CD4-positive, alpha-beta T cell treated with Interleukin-15 for 1 hour (primary cell): ENCODE measurements around the gene OSBPL5.

Experiments used
- DNase-seq: peaks from one replicate; pipeline ENCODE4 v3.0.0-alpha.2; 2020

The OSBPL5 gene, protein sequence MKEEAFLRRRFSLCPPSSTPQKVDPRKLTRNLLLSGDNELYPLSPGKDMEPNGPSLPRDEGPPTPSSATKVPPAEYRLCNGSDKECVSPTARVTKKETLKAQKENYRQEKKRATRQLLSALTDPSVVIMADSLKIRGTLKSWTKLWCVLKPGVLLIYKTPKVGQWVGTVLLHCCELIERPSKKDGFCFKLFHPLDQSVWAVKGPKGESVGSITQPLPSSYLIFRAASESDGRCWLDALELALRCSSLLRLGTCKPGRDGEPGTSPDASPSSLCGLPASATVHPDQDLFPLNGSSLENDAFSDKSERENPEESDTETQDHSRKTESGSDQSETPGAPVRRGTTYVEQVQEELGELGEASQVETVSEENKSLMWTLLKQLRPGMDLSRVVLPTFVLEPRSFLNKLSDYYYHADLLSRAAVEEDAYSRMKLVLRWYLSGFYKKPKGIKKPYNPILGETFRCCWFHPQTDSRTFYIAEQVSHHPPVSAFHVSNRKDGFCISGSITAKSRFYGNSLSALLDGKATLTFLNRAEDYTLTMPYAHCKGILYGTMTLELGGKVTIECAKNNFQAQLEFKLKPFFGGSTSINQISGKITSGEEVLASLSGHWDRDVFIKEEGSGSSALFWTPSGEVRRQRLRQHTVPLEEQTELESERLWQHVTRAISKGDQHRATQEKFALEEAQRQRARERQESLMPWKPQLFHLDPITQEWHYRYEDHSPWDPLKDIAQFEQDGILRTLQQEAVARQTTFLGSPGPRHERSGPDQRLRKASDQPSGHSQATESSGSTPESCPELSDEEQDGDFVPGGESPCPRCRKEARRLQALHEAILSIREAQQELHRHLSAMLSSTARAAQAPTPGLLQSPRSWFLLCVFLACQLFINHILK

DNA sequence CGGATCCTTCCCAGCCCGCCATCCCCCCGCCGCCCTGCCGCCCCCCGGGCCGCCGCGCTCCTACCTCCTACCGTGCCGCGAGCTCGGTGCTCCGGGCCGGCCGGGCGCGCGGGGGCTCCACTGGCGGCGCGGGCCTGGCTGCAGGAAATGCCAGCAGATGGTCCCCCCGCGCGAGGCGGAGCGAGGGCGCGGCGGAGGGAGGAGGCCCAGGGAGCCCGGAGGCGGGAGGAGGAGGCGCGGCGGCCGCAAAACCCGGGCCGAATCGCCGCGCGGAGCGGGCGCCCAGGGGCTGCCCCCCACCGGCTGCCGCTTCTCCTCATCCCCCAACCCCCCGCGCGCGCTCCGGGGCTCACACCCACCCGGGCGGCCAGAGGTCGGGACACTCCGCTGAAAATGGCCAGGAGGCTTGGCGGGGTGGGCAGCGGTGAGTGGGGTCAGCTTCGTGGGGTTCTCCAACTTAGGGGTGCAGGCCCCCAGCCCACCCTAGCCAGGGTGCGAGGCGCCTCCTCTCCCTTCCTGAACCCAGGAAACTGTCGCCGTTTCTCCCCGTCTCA lies at the start of gene OSBPL5:
Gene OSBPL5, minus strand, starts transcription at position 159 of the 554 bp plus-strand sequence. CDS start 36,162 bp downstream, outside the sequence.
- peak; percentile 50 for DNase-seq

DNA sequence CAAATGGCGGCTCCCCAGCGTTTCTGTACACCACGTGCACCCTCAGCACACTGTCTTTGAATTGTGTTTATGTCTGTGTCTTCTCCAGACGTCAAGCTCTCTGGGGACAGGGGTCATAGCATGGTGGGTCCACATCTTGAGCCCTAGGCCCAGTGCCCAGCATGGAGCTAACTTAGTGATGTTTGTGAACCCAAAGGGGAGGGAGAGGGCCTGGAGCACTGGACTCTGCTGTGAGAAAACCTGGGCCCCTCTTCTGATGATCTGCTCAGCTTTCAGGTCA lies 49.2 kb upstream of the OSBPL5 start:
- no peak for DNase-seq

GRCh38 chr11:3213659-3214419 lies 48.7 kb upstream of the OSBPL5 start:
- DNase-seq, result no peak

DNA sequence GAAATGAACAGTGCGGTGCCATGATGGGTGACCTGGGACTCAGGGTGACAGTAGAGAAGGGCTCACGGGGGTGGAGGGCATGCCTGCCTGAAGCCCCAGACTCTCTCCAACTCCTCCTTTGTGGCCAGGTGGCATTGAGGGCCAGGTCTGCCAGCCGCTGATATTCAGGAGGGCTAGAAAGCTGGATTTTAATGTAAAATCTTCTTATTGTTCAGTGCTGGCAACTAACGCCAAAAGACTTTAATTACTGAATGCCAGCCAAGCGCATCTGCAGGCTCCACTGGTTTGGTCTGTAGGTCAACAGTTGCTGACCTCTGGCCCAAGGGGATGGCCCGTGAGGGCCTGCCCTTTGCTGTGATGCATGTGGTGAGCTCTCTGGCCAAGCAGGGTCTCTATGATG lies 43.2 kb upstream of the OSBPL5 start:
- DNase-seq, result no peak

DNA sequence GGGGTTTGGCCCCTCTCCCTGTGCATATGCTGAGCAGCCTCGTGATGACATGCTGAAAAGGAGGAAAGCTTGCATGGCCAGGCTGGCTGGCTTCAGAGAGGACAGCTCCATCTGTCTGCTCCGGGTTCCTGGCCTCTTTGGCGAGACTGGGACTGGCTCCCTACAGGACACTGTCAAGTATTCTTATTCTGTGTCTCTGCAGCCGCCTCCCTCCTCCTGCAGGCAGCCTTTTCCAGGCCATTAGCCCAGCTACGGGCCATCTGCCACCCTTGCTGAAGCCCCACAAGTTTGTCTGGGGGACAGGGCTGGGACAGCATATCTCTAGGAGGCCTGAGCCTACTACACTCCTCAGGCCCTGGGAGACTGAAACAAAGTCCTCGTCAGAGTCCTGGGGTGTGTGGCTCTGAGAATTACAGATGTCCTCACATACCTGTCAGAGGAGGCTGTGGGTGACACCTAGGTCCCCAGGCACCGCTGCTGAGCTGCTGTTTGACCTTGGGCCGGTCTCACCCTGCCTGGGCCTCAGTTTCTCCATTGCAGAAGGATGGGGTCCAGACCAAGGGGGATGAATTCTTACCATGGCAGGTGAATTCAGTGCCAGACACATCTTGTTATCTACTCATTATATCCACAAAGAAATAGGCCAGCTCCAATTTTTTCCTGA lies 42.5 kb upstream of the OSBPL5 start:
- DNase-seq, result no peak

DNA sequence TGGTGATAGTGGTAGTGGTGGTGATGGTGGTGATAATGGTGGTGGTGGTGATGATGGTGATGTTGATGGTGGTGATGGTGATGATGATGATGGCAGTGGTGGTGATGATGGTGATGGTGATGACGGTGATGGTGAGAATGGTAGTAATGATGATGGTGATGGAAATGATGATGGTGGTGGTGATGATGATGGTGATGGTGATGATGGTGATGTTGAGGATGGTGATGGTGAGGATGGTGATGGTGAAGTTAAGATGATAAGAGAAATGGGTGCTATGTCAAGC lies 41.8 kb upstream of the OSBPL5 start:
- DNase-seq, result no peak

DNA sequence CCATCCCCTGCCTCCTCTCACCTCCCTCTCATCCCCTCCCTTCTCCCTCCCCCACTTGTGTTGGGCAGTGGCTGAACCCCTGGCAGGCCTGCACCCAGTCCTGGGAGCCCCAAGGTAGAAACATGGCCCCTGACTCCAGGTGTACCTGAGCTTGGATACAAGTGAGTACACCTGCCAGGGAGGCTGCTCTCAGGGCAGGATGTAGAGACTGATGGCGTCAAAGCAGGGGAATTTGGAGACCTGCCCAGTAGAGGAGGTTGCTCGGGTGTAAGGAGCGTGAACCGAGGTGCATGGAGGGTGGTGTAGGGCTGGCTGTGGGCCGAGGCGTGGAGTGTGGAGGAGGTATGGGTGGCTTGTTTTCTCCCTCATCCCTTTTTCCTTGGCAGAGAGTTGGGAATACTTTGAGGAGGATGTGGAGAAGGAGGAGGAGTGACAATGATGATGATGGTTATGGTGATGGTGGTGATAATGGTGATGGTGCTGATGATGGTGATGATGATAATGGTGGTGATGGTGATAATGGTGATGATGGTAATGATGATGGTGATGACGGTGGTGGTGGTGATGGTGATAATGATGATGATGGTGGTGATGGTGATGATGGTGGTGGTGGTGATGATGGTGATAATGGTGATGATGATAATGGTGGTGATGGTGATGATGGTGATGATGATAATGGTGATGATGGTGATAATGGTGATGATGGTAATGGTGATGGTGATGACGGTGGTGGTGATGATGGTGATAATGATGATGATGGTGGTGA lies 41.2 kb upstream of the OSBPL5 start:
- no peak for DNase-seq

DNA sequence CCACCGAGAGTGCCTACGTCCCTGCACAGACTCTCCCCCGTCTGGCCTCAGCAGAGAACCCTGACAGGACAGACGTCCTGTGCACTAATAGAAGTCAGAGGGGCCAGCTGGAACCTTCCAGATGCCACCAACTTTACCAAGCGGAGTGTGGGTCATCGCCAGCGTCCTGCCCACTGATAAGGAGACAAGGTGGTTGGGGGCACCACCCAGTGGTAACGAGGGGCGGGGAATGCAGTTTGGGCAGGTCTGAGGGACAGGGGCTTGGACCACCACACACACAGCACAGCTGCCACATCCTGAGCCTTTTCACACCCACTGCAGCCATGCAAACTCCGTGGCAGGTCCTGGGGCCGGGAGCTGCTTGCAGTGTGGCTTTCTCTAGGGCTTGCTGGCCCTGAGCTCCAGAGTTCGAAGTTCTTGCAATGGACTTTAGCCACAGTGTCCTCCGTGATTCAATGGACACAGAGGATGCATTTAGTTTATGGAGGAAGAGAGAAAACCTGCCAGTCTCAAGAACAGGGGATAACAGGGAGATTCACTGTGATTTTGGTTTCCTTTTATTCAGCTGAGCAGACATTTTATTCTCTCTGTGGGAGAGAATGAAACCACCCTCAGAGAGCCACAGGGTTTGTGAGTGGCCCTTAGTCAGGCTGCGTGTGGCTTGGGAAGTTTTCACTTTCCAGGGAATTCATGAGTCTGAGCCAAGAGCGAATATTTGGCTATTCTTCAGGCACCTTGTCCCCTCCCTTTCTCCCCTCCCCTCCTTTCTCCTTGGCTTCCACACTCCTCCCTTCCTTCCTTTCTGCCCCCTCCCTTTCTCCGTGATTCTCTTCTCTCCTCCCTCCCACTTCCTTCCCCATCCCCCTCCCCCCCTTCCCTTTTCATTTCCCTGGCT lies 40.4 kb upstream of the OSBPL5 start:
- DNase-seq, result no peak

DNA sequence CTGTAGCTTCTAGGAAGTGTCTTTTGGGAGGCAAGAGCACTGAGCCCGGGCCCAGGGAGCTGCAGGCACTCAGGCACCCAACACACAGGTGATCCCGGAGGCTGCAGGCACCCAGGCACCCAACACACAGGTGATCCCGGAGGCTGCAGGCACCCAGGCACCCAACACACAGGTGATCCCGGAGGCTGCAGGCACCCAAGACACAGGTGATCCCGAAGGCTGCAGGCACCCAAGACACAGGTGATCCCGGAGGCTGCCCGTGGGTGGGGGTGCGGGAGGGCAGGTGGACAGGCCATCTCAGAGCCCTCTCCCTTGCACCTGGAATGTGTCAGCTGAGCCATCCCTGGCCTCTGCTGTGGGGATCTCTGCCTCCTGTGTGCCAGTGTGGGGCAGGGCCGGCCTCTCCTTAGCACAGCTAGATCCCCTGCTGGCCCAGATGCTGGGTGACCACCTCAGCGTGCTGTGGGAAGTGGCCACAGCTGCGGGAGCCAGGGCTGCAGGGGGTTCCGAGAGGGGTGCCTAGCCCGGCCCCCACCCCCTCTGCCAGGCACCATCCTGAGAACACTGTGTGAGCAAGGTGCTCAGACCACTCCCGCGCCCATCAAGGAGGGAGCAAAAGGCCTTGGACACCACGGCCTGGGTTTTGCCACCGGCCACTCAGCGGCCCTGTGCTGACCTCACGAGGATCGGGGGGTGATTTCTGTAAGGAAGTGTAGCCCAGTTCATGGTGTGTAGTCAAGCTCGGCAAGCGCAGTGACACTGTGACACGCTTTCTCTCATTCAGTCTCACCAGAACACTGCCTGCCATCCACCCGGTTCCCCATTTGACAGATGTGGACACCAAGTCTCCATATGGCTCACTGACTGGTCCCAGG lies 39.3 kb upstream of the OSBPL5 start:
- no peak for DNase-seq

GRCh38 chr11:3203221-3204043 lies 38.3 kb upstream of the OSBPL5 start:
- DNase-seq, result no peak

DNA sequence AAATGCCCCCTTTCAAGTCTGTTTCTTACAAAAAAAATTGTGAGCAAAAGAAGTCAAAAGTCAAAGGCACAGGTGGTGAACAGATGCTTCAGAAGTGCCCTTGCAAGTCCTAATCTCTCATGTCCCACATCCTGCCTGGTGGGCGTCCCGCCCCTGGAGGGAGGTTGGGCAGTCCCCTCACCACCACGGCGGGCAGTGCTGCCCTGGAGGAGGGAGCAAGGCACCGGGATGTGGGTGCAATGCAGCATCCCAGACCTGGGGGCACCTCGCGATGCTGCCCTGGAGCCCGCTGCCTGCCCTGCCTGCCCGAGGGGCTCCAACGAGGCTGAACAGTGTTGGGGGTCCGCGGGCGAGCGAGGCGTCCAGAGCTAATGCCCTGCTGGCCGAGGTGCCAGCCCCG lies 37.6 kb upstream of the OSBPL5 start:
- DNase-seq, result no peak

GRCh38 chr11:3202305-3202704 lies 37.2 kb upstream of the OSBPL5 start:
- no peak for DNase-seq

GRCh38 chr11:3201677-3202181 lies 36.6 kb upstream of the OSBPL5 start:
- DNase-seq, result no peak

GRCh38 chr11:3201112-3201581 lies 36.0 kb upstream of the OSBPL5 start:
- DNase-seq, result no peak

DNA sequence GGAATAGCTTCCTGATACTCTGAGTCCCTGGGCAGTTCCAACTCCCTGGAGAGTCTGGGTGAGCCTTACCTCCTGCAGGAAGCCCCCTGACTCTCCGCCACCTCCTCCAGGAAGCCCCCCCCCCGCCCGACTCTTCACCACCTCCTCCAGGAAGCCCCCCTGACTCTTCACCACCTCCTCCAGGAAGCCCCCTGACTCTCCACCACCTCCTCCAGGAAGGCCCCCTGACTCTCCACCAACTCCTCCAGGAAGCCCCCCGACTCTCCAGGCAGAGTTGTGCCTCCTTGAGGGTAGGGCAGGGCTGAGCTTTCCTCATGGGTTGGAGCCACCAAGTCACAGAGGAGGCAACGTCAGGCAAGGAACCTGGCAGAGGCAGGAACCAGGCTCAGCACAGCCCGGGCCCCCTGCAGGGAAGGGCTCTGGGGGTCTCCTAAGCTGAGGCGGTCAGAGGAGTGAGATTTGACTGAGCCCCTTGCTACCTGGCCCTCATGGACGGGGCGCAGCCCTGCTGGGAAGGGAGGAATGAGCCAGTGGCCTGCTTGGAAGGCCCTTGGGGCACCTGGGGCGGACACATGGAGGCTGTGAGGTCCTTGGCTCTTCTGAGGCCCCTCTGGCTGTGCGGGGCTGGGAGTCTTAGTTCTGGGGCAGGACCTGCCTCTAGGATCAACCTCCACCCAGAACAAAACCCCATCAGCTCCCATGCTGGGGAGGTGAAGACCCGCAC lies 35.4 kb upstream of the OSBPL5 start:
- DNase-seq, result no peak

DNA sequence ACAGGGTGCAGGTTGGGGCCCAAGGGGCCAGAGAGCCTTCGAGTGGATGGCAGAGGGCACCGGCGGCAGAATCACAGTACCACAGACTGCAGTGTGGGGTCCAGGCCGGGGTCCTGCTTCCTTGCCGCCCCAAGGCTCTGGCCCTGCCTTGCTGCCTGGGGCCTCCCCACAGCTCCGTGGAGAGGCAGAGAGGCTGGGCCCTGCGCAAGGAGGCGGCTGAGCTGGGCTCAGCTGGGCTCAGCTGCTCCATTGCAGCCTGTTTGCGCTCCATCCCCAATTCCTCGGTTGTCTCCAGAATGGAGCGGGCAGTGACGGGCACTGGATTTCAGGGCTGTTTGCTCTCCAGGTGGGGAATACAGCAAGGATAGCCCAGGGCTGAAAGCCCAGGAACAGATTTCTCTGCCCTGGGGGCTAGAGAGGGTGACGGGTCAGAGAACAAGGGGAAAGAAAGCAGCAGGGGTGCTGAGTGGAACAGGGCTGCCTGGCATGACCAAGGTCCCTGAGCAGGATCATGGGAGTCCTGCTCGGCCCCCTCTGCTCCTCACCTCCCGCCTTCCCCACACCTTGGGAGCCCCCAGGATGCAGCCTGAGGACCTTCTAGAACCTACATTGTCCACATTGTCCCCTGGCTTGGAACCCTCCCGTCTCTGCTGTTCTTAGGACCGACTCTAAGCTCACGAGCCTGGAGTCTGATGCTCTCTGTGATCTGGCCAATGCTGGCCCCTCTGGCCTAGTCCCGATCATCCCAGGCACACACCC lies 34.6 kb upstream of the OSBPL5 start:
- DNase-seq, result no peak

DNA sequence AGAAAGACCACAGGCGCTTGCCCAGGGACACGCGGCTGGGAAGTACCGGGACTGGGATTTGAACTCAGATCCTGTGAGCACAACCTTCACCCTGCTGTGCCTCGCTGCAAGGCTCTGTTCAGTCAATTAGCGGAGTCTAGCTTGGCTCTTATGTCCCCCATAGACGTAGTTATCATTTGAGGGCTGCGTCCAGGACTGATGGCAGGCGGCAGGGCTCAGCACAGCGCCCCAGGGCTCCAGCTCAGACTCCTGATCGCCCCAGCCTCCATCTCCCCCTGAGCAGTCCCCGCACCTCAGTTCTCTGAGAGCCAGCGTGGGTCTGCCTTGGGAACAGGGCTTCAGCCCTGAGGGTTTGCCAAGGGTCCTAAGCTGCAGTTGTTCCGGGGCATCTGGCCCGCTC lies 33.7 kb upstream of the OSBPL5 start:
- DNase-seq, result no peak
